Muscle of back (tissue), 11 donors: ENCODE data around the gene MSH5. TPM values are rescaled to one million over a fixed set of nuclear protein-coding genes. Genes with fewer than 3 reads are reported as not detected.

Experiments used
- DNase-seq, 3 donors: peaks; one replicate each; pipeline versions ENCODE4 v3.0.0 to v3.0.0-alpha.2; 2013
- polyA plus RNA-seq, 10 donors: library from polyadenylated mRNA; unstranded; fragments of 120-200 nt; gene quantifications; one replicate each; pipeline ENCODE4 v1.2.1, GENCODE V29; 2013; ENCODE audit not compliant: insufficient read length in 10 of 10

The MSH5 gene
- polyA plus RNA-seq, 10 donors, result 5.9 to 29.4 (median 13.5) TPM

DNA sequence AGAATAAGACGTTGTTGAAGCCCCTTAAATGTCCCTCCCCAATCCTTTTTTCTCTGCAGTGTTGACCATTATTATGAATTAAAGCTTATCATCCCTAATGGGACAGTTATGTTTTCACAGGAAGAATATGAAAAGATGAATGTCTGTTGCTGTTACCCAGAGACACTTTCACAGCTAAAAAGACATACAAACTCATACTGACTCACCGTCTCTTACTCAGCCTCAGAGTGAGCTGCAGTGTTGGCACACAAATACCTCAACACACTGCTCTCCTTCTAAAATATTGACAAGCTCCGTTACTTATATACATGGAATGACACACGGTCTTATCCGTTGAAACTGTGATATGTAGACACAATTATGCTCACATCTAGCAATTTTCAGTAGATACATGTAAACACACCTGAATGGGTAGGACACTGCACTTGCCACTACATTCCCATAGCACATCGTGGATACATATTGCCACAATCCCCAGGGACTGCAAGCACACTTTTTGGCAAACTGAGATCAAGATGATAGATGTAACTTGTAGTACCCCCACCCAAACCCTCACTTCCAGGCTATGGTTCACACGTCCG is 13.0 kb downstream of the MSH5 start:
- no peak for DNase-seq

DNA sequence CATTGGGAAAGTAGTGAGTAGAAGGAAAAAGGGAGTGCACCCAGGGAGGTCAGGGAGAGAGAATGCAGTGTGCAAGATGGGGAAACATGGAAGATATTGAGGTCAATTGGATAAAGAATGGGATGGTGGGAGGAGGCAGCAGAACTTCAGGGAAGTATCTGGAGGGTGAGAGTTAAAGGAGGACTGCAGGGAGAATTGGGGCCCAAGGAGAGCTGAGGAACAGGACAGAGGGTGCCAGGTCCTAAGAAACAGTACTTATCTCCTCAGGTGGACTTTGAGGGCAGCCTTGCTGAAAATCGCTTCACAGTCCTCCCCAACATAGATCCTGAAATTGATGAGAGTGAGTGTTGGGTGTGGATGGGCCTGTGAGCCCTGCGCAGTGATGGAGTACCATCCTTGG is 18.5 kb downstream of the MSH5 start:
- DNase-seq, result no peak

DNA sequence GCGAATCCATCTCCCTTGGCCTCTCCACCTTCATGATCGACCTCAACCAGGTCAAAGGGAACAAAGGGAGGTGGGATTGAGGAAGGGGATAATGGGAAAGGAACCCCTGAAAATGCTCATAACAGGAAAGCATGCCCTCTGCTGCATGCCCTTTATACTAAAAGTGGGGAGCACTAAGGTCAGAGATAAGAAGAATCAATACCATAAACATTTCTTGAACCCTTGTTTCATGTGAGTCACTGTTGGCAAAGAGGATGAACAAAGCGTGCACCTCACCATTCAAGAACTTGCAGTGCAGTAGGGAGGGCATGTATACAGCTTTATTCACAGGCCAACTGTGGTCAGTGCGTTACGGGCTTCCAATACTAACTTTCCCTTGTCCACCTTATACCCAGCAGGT is 21.0 kb downstream of the MSH5 start:
- DNase-seq, result no peak

DNA sequence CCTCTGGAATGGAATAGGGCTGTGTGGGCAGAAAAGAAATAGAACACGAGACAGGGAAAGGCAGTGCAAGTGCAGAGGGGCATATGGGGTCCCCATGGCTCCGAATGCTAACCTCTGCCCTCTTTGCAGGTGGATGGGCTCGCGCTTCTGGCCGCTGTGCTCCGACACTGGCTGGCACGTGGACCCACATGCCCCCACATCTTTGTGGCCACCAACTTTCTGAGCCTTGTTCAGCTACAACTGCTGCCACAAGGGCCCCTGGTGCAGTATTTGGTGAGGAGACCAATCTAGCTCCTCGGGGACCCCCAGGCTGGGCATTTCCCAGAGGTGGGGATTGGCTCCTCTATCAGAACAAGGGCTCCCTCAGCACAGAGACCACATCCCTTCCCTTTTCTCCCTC is 21.5 kb downstream of the MSH5 start:
- no peak for DNase-seq

DNA sequence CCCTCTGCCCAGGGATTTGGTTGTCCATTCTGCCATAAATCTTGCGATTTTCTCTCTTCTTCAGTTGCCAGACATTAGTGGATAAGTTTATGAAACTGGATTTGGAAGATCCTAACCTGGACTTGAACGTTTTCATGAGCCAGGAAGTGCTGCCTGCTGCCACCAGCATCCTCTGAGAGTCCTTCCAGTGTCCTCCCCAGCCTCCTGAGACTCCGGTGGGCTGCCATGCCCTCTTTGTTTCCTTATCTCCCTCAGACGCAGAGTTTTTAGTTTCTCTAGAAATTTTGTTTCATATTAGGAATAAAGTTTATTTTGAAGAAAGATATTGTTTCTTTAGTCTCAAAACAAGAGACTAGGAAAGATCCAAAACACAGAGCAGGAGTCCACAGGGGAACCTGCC is 22.6 kb downstream of the MSH5 start, which contains the start of gene SAPCD1:
Gene SAPCD1 (plus strand): TSS at position 301 of the 400 bp plus-strand sequence. CDS start 399 bp downstream, outside the sequence.
- DNase-seq, result no peak

DNA sequence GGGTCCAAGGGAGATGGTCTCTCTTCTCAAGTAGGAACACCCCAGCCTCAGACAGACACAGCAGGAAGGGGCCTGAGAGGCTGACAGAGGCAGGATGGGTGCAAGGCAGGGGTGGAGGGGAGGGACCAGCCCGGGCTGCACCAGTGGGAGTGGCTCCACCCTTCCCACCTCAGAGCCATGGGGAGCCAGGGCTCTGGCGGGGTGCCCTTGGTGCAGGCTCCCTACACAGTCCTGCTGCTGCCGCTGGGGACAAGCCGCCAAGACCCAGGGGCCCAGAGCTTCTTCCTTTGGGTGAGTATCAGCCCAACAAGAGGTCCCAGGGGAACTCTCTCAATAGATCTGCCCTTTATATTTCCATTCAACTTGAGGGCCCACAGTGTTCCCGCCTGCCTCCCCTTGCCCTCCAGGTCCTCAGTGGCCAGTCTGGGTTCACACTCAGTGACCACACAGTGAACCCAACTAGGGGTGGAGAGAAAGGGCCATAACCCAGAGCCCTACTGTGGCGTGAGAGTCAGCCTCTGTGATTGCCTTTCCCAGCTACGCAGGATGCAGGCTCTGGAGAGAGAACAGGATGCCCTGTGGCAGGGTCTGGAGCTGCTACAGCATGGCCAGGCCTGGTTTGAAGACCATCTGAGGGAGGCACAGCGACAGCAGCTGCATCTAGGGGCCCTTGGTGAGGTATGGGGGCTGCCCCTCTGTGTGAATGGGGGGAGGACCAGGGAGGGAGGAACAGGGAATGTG is 23.2 kb downstream of the MSH5 start:
- DNase-seq, result no peak

DNA sequence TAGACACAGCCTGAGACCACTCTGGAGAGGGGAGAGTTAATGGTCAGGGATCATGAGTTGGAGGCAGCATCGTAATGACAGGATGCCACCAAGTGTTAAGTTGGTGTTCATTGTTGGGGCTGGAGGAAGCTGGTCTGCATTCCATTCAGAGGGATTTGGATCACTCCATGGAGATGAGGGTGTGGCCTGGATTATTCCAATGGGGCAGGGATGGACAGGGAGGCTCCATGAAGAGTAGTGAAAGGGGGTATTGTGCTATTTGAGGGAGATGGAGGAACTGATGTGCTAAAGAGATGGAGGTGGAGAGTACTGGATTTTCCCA is 23.8 kb downstream of the MSH5 start:
- peak in 2 of 3 donors; percentile 26 to 48 for DNase-seq

DNA sequence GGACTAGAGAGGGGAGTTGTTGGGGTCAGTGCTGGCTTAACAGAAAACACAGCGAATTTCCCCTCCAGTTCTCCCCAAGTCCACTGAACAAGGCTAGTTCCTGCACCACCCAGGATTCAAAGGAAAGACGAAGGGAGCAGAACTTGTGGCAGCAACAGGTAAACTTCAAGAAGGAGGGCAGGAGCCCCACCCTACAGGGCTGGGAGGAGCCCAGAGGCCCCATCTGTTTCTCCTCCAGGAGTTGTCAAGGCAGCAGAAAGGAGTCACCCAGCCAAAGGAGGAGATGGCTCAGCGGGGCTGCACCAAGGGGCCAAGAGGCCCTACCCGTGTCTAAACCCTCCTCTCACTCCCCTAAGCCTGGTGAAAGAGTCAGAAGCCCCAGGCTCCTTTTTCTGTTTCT is 24.4 kb downstream of the MSH5 start:
- no peak for DNase-seq

DNA sequence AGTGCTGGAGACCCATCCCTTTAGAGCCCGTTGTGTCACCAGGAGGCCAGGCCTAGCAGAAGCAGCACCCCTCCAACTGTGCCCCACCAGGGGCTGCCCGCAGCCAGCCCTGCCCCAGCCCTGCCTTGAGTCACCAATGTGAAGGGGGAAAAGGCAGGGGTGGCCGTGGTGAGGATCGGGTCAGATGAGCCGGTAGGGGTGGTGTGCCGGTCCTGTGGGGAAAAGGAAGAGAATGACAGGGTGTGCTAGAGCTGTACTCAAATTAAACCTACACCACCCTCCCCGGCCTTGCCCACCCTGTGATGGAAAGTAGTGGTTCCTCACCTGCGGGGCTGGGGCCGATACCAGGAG is 25.7 kb downstream of the MSH5 start:
- no peak for DNase-seq

DNA sequence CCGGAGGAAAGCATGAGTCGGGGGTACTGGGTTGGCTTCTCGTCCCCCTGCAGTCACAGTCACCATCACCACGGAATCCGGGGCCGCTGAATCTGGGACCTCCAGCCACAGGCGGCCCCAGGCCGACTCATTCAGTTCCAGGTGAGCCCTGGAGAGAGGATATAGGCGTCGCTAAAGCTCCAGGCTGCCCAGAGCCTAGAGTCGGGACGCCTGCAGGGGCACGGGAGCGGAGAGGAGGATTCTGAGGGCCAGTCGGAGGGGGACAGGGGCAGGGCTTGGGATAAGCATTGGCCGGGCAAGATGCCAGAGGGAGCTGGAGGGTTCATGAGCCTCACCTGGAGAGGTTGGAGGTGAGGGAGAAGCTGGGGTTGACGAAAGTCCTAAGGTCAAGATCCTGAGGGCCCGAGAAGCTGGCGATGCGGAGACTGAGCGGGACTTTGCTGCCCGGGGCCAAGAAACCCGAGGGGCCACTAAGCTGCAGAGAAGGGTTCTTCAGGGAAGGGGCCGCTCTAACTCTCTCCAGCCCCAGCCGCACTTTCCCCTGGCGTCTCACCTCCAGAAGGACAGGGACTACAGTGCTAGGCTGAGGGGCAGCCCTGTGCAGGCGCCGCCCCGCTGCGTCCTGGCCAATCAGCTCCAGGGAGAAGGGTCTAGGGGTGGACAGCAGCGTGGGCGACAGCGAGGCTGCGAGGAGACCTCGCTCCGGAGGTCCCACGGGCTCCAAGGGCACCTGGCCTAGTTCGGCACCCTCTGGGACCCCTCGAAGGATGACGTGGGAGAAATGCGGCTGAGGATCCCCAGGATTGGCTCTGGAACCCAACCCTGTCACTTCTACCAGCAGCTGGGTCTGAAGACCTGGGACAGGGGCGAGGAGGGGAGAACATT is 26.3 kb downstream of the MSH5 start:
- peak in 1 of 3 donors; percentile 34 for DNase-seq

DNA sequence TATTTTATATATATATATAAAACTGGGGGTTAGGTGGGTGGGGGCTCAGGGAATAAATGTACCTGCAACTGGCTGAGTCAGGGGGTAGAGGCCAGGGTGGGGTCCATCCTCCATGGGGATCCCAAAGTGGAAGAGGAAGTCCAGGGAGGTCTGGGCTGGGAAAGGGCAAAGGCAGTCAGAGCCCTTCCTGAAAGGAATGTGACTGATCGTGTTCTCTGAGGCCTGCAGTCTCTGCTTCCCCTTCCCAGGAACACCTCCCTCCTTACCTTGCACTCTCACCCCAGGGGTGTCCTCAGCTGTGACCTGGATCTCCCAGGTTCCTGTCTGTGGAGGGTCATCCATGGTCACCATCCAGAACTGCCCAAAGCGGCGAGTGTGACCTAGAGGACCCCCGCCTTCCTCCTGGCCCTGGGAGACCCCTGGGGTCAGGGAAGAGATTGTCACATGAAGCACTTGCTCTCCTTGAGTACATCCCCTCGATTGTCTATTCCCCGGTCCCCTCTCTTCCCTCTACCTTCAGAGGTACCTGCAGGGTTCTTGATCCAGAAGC is 27.4 kb downstream of the MSH5 start:
- DNase-seq, result no peak

DNA sequence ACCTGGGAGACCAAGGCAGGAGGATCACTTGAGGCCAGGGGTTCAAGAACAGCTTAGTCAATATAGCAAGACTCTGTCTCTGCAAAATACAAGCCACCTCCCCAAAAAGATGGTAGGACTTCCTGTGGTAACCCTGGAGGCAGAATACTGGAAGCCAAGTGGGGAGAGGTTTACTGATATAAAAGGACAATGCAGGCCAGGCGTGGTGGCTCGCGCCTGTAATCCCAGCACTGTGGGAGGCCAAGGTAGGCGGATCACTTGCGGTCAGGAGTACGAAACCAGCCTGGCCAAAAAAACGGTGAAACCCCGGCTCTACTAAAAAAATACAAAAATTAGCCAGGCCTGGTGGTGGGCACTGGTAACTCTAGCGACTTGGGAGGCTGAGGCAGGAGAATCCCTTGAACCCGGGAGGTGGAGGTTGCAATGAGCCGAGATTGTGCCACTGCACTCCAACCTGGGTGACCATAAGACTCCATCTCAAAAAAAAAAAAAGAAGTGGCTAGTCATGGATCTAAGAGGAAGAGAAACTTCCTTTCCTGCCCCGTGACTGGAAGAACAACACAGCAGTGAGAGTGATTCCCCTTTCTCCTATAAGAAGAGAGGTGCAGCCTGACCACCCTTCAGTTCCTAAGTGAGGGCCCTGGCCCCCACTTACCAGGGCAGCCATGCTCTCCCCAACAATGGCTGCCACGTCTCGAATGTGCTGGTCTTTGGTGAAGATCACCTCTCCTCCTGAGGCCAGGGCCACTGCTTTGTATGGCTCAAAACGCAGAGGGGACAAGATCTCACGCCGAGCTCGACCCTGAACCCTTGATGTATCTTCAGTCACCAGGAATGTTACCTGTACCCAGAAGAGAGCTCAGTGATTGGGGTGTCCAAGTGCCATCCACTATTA is 28.8 kb downstream of the MSH5 start:
- no peak for DNase-seq

DNA sequence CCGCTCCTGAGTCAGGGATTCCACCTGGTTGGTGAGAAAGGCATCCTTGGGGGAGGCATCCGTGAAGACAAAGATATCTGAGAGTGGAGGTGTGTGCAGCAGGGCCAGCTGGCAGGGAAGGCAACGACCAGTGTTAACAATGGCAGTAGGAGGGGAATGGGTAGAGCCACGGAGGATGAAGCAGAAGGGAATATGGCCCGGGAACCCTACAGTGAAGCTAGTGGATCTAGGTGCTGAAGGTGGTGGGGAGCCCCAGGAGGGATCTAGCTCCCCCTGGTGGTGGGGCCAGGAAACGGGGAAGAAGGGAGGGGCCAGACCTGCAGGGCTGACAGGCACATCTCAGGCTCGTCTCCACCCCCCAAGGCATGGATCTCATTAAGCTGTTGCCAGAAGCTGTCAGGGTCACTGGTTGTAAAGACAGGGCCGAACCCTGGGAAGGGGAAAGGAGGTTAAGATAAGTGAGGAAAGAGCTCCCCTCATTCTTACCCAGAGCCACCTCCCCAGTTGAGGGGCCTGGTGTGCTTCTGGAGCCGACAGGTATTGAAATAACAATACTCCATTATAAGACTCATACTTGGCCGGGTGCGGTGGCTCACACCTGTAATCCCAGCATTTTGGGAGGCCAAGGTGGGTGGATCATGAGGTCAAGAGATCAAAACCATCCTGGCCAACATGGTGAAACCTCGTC is 30.0 kb downstream of the MSH5 start:
- DNase-seq, result peak in 2 of 3 donors; percentile 23 to 45

DNA sequence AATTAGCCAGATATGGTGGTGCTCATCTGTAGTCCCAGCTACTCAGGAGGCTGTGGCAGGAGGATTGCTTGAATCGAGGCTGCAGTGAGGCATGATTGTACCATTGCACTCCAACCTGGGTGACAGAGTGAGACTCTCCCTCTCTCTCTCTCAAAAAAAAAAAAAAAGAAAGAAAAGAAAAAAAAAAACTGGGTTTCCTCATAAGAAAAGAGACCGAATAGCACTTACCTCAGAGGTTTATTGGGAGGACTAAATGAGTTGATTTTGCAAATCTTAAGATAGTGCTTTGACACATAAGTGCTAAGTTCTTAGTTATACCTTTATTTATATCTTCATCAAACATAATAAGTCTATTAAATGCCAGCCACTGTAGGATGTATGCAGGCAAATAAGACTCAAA is 31.1 kb downstream of the MSH5 start:
- no peak for DNase-seq

DNA sequence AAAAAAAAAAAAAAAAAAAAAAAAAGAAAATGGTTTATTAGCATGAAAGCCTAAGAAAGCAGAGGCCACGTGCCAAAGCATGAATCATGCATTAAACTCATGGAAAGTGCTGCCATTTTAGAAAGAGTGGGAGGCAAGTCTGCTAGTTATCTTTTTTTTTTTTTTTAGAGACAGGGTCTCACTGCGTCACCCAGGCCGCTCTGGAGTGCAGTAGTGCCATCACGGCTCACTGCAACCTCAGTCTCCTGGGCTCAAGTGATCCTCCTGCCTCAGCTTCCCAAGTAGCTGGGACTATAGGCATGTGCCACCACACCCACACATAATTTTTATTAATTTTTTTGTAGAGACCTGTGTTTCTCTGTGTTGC is 32.2 kb downstream of the MSH5 start:
- DNase-seq, result no peak

DNA sequence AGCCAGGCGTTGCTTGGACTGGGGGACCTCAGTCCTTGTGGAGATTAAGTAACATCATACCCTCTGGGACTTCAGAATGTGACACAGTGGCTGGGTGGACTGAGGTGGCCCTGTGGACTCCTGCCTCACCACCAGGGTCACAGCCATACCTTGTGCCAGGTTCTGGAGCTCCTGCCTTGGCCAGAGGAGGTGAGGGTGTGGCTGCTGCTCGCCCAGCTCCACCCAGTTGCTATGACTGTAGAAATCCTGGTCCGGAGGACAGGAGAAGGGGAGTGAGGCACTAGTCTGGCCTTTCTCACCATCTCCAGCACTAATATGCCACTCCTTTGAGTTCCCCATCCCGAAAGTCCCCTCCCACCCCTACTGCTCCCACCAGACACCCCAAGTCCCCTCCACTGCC is 35.4 kb downstream of the MSH5 start:
- DNase-seq, result no peak

DNA sequence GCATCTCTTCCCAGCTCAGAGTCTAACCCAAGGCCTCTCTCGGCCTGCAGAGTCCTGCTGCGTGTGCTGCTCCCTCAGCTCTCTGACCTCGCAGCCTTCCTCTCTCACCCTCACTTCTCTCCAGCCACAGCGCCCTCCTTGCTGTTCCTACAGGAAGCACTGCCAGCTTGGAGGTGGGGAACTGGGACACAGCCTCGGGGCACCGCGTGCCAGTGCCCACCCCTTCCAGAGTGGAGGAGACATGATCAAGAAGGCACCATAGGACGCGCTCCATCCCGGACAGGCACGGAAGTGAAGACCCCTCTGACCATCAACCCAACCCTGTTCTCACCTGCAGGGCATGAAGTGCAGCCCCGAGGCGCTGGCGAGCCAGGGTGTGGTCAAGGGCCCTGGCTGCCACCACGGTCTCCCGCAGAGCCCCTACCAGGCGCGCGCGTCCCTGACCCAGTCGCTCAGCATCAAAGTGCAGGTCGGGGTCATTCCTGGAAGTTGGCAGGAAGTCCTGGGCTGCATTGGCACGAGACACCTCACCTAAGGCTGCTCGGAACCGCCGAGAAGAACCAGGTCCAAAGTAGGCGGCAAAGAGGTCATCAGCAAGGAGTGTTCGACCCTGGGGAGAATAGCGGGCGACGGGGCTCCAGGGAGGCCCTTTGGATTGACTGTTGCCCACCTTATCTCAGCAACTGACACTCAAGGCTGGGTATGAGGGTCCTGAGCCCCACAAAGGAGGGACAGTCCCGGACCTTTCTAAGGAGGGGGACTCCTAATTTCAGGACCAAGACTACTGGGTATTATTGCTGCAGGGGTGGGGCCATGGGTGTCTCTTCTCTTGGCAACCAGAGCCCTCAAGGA is 36.1 kb downstream of the MSH5 start:
- no peak for DNase-seq

DNA sequence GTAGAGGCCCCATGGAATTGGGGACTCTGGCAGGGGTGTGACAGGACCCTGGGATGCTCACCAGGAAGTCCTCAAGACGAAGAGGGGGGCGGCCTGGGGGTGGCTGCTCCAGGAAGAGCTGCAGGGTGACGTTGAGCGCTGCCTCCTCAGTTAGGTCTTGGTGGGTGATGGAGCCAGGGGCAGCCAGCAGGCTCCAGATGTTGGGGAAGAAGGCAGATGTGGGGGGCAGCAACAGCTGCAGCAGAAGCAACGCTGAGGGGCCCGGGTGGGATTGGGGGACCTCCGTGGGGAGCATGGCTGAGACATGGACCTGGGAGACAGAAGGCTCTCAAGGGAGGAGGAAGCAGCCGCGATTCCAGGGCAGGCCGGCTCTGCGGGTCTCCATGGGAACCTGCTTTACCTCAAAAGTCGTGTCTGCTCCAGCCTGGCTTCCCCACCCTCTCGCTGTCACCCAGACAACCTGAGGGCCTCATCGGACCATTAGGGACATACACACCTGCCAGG is 36.7 kb downstream of the MSH5 start:
- no peak for DNase-seq

DNA sequence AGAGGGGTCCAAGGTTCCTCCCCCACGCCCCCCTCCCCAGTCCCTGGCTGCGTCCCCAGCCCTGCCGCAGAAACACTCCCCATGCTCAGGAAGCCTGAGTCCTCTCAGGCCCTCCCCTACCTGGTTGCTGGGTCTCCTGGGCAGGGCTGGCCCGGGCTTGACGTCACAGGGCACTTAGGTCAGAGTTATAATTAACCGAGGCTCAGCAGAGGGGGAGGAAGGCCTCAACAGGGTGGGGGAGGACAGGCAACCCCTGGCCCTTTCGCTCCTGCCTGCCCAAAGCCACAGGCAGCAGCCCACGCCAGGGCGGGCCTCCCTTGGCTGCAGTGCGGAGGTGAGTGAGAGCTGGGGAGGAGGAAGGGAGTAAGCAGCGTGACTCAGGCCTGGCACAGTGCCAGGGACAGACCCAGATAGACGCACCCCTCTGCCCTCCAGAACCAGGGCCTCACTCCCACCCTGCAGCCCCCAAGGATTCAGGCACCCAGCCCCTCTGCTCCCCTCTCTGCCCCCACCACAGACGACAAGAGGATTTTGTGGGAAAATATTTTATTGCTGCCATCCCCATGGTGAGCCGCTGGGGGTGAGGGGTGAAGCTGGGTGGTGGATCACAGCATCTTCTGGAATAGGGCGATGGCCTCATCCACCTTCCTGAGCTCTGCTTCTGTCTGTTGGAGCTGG is 37.3 kb downstream of the MSH5 start, which contains the start of gene VWA7:
Gene VWA7 (minus strand): TSS at position 340 of the 678 bp plus-strand sequence. CDS start 549 bp downstream, outside the sequence.
- peak in 2 of 3 donors; percentile 42 to 48 for DNase-seq
